Dermis microvascular lymphatic vessel endothelial cell (primary cell): ENCODE measurements around the gene ITPR2. TPM values are rescaled to one million over a fixed set of nuclear protein-coding genes. Genes with fewer than 3 reads are reported as not detected.

Source experiments
- DNase-seq, 2 donors: peaks; one replicate each; pipeline versions ENCODE4 v3.0.0 to v3.0.0-alpha.2; 2010; ENCODE audit warnings: low read depth in 2 of 2
- total RNA-seq: library from RNA; depleted of rRNA; stranded (reverse); fragments of >200 nt; gene quantifications from 2 replicates; pipeline ENCODE4 v1.2.1, GENCODE V29; 2014

Gene ITPR2
- total RNA-seq, 1 donor from 2014 or later, result 28.0 TPM

DNA sequence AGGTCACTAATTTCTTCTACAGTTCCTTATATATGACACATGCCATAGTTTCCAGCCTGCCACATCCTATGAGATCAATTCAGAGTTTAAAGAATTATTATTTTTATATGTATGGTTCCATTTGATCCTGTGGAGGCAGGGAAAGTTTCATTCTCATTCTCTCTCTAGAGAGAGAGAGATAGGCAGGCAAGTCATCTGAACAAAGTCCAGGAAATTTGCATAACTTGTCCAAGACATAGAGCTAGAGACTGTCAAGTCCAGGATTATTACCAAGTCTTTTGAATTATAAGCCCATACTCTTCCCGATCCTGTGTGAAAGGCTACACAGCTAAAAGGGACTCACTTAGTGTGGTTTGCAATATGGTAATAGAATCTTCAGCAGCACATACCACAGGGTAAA is 422.3 kb downstream of the ITPR2 start:
- no peak for DNase-seq

DNA sequence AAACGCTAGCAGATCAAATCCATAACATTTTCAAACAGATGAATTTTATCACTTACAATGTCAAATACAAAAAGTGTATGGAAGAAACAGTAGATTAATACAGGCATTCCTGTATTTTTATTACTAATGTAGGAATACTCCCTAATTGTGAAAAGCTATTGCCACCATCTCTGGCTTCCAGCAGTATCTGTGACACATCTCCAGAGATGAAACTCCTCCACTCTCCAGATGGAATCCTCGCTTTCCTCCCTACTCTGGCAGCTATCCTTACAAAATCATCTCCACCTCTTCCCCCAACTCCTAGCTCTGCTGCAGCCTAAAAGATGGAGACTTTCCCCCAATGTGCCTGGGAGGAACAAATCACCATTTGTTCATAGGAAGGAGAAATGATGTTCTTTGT is 426.2 kb downstream of the ITPR2 start:
- DNase-seq, result no peak

DNA sequence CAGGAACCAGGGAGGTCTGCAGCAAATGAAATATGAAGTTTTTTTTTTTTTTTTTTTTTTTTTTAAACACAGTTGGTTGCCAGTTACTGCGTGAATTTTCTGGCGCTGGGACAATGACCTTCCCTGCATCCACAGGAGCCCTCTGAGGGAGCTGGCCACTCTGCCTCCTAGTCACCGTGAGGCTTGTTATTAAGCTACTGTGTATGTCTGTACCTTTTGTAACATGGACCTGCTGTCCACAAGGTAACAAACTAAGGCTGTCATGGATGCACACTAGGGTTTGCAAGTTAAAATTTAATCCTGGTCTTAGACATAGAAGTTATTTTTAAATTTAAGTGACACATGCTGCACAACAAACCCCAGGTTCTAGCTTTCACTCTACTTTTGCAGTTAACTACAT is 426.6 kb downstream of the ITPR2 start:
- no peak for DNase-seq

DNA sequence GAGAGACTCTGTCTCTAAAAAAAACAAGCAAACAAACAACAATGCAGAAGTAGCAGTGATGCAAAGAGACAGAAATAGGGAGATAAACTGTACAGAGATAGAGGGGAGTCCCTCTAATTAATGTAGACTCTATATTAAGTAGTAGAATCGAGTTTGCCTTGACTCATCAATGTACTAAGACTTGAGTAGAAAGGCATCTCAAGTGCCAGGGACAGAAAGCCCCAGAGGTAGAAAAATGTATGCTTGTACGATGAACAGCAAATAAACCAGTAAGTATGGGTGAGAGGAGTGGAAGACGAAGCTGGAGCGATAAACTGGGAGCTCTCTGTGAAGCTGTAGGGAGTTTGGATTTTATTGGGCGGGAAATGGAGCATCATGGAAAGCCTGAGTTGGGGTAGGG is 429.4 kb downstream of the ITPR2 start:
- DNase-seq, result no peak

DNA sequence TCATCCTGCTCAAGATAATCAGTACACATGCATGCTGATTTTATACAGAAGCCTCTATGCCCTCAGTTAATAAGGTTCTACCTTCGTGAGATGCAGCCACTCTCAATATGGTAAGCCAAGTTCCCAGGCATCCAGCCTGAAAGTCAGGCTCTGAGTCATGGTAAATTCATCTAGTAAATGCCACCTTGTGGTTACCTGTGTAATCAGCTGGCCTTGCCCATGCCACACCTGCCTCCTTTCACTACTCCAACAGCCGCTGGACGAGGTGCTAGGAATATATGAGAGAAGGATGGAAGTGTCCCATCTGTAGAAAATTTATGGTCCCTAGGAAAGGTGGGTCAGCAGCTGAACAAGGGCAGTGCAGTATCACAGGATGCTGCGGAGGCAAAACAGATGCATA is 430.3 kb downstream of the ITPR2 start:
- DNase-seq, result peak in 1 of 2 donors; percentile 21

DNA sequence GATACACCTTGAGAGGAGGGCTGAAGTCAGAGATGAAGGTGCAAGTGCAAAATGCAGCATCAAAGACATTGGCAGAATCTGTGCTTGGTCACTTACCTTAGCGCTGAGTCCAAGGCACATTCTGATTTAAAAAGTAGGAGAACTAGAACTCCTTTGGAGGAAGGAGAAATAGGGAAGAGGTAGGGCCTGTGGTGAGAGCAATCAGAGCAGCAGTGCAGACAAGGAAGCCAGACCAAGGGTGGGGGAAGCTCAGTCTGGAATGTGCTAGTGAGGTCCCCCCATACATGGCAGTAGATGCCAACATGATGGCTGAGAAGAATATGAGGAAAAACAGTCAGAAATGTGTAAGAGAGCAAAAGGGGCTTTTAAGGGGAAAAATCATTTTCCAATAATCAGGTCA is 431.1 kb downstream of the ITPR2 start:
- DNase-seq, result no peak

DNA sequence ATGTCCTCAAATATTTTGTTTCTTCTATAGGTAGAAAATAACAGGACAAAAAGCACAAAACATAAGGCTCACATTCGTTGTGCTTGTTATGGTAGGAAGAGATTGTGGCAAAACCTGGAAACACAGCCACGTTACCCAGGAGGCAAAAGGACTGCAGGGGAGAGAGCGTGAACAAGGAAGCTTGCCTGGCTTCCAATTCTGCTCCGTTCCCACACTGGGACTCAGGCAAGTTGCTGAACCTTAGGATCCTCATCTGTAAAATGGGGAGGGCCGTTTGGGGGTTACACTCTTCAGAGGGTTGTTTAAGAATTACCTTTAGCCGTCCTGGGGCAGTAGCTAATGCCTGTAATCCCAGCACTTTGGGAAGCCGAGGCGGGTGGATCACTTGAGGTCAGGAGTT is 432.4 kb downstream of the ITPR2 start:
- no peak for DNase-seq

DNA sequence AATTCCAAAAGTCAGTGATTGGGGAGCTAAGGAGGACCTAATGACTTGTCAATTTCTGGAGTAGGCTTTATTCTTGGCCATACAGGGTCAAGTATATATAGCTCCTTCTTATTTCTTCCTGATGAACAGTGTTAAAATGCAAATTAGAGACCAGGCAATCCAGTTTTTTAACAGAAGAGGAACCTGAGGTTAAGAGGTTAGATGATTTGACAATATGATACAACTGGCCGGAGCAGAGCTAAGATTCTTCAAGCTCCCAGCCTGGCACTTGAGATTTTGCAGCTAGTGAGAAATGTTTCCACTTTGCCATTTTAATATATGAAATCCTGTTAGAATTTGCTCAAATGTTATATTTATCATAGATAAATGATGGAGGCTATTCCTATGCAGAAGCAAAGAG is 433.6 kb downstream of the ITPR2 start:
- no peak for DNase-seq

DNA sequence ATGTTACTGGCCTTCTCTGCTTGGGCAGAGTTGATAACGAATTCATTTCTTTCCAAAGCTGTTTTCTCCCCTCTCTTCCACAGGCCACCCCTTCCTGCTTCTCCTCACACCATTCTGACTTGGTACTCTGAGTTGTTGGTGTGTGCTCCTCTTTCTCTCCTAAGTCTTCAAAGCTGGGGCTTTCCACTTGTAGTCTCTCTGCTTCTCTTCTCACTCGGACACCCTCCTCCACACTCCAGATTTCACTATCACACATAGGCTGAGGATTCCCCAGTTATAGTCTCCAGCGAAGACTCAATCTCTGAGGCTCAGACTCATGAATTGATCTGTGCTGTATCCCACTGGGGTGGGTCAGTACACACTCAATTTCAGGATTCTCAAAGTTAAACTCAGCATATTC is 436.6 kb downstream of the ITPR2 start:
- DNase-seq, result no peak

DNA sequence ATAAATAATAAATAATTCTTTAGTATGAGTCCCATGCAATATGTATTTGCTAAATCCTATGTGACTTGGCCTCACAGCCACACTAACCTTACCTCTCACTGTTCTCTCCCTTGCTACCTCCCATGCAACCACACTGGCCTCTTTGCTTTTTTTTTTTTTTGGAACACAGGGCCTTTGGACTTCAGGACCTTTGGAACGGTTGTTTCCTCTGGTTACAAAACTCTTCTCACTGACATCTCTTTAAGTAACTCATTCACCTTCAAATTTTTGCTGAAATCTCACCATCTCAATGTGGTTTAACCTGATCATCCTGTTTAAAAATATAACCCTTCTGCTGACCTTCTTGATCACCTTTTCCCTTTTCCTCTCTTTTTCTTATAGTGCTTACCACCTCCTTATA is 443.7 kb downstream of the ITPR2 start:
- no peak for DNase-seq

DNA sequence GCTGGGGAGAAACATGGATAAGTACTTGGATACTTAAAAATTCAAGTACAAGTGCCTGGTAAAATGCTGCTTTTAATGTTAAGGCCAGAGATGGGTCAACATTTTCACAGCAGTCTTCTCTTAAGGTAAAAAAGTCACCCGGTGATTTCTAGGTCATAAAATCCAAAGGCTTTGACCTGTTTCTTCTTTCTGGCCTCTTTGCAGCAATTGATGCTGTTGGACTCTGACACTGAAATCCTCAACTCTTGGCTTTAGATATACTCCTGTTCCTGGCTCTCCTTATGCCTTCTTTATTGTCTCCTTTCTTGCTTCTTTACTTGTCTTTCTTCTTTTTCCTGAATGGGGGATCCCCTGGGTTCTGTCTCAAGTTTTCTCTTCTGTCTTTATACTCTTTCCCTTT is 448.5 kb downstream of the ITPR2 start:
- DNase-seq, result no peak

DNA sequence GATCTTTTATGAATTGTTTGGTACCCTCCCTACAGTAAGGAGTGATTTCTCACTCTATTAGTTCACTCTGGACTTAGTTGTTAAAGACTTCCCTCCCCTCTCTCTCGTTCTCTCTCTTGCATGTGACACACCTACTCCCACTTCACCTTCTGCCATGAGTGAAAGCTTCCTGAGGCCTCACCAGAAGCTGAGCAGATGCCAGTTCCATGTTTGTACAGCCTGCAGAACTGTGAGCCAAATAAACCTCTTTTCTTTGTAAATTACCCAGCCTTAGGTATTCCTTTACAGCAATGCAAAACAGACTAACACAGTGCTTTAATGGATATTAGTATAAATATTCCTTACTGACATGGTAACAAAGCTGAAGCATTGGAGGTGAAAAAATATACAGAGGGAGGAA is 450.0 kb downstream of the ITPR2 start:
- DNase-seq, result no peak

DNA sequence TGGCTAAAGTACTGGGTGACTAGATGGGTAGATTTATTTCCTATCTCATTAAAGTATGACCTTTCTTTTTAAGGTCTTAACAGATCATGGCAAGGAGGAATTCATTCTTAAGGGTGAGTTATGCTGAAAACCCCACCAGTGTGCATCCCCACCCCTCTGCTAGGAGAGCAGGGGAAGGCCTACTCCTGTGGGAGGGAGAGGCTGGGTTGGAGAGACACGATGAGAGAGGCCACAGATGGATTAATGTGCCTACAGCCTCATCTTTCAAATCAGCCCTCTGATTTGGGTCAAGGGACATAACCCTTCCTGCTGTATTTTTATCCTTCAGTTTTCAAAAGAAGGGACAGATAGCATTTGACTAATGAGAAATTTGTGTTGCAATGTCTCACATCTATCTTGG is 452.1 kb downstream of the ITPR2 start:
- no peak for DNase-seq

DNA sequence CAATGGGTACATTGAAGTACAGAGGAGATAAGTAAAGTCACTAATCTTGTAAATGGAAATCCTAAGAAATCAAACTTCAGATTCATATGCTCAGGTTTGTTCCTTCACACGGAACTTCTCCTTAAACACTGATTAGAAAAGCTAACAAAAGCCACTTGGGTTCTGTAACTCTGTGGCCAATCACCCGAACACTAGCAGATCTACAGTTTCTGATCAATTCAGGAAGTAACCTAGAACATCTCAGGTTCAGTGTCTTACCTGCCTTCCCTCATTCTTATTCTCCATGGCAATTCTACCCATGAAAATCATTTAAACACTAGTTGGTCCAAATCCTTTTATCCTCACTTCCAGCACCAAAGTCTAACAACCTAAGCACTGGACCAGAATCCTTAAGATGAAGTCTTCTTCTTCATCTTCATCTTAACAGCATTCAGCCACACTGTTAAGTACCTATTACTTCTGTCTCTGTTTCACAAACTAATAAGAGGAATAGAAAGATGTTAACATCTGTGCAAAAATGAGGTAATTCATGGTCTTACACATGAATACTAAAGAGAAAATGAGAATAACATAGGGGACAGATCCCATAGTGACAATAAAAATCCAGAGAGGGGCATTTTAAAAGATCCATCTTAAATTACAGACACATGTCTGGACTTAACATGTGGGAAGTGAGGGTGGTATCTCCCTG is 453.1 kb downstream of the ITPR2 start:
- DNase-seq, result no peak

DNA sequence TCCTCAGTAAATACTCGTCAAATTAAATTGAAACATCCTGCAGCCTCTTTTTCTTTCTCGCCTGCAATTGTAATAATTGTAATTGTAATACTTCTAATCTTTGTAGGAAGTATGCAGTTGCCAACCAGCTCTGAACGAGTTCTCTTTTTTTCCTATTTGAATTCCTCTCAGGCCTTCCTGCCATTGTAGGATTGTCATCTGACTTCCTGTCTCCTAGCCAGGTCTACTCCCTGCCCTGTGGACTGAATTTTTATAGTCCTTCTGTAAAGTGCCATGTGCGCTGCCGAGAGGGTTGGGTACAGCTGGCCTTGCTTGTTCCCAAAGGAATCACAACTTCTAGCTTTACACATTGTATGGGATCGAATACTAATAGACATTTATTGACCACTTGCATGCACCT is 454.3 kb downstream of the ITPR2 start:
- DNase-seq, result peak; percentile 89 to 92

DNA sequence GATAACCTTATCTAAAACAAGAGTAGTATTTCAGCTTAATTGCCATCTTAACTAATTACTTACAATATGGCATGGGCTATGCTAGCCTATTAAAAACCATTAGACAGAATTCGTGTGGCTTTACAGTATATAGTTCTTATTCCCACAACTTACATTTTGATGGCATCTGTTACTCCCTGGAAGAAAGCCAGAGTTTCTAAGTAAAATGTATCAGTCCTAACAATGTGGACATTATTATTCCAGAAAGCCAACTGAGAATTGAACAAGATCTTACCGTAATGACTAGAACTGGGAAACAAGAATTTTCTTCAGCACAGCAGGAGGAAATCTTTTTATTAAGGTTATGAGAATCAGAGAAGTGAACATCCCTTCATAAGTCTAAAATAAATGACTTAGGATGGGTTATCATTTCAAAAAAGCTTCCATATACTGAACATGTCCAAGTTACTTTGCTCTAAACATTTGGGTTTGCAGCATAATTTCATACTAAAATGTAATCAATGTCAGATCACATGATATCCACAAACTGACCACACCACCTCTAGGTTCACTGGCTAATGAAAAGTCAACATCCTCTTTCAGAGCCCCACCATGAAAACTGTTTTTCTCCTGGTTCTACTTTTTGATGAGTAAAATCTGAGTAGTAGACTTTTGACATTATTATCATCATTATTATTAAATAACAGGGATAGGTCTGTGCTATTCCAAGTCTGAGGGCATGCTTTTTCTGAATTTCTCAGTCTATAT is 457.9 kb downstream of the ITPR2 start:
- no peak for DNase-seq

DNA sequence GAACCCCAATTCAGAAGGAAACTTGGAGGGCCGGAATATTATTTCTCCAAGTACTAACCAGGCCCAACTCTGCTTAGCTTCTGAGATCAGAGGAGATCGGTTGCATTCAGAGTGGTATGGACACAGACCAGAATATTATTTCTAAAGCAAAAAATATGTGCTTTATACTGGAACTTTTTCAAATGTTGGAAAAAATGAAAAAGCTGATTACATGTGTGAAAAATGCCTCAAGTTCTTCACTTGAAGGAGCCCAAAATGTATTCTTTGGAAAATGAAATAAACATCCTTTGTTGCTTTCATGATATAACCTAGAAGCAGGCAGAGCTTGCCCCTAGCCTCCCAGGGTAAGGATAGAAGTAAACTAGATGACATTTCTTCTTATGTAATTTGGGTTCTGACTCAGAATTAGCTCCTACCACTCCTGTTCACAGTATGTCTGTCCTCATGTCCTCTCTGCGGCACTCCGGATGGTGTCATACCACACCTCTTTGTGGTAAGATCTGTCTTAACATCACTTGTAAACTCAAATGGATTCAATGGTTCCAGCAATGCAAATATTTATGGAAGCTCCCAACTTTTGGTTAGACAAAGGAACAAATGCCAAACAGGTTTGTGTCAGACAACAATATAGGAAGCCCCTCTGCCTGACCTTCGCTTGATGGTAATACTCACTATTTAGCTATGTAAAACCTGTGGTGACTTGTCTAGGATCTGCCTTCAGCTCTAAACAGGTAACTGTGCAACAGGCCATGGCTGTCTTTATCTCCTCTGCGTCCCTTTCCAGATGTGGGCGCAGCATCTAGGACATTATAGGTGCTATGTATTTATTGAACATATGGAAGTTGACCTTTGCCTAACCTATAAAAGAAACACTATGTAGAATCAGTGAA is 459.1 kb downstream of the ITPR2 start:
- no peak for DNase-seq

DNA sequence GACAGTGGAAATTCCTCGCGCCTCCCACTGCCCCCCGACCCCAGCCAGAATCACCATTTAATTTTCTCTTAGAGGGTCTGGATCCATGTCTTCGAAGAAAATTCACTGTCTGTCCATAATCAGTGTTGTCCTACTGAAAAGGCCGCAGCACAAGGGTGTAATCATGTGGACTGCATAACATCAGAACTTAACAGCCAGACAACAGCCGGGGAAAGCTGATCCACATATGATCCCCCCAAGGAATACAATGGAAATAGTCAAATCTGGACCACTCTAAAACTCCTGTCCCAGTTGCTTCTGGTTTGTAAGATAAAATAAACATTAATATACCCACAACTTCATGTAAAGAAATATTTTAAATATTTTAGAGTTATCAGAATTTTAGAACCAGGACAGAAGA is 460.1 kb downstream of the ITPR2 start:
- DNase-seq, result no peak

DNA sequence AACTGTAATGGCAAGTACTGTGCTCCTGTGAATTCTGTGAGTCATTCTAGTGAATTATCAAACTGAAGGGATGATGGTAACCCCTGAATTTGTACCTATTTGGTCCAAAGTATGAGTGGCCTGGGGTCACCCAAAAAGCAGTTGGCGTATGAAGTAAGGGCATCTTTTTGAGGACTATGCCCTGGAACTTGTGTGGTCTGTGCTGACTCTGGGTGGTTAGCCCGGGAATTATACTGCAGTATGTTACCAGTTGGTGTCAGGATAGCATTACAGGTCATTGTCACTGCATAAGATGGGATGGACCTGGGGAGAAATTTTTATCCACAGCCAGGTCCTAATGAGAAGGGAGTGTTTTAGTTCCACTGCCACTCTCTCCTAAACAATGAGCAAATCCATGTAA is 462.9 kb downstream of the ITPR2 start:
- no peak for DNase-seq

DNA sequence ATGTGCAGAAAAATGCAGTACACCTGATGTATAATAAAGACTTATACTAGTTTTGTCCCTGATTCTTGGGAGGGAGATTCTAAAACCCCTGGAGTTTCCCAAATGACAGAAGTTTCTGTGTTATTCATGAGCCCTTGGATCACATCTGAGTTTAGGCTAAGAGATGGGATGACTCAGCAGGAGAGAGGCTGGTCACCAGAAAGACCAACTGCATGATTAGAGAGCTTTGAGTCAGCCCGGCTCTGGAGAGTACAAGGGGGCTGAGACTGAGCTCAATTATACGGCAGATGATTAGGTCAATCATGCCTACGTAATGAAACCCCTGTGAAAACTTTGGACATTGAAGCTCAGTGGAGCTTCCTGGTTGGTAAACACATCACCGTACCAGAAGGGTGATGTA is 463.4 kb downstream of the ITPR2 start:
- DNase-seq, result peak in 1 of 2 donors; percentile 29

DNA sequence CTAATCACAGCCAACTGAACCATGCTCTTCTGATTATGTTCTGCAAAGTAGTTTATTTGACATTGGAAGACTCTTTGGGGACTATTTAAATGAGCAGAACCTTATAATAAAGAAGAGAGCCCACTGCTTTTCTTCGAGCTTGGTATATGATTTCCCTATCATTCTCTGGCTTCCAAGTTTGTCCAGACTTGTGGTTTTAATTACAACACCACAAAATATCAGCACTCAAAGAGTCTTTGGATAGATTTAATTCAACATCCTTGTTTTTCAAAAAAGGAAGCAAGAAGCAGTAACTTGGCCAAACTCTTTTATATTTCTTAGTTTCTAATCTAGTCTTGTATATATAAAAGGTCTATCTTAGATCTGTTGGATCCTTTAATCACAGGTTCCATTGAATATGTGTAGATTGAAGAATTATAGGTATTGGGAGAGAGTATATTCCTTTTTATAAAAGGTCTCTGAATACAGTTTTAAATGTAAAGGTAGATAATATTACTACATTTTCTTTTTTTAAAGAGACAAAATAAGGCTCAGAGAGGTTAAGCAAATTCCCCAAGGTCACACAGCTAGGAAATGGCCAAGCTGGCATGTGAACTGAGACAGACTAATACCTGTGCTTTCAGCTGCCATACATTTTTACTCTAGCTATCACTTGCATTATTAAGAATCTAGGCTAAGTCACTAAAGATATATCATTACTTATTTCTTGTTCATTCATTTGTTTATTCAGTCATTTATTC is 464.8 kb downstream of the ITPR2 start:
- DNase-seq, result no peak

DNA sequence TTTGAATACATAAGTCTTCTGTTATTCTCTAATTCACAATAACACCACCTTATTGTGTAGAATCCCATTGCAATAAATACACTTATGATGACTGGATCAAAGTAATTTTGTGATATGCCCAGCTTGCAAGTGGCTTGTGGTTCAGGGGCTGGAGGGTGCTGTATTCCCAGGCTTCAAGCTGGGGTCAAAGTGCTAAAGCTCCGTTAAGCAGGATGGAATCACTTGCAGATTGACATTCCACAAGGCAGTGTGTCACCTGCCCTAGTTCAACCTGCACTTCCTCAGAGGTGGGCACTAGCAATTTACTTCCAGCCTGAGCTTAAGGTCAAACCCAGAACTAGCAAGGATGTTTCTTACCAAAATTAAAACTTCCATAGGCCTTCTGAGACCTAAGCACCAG is 471.0 kb downstream of the ITPR2 start:
- no peak for DNase-seq
